ENCODE measurements around the gene COL9A1.

- TF ChIP-seq POLR2A (IDR thresholded peaks at IDR 0.05; ENCODE audit: low read length) (no peak), GATA1 (IDR thresholded peaks at IDR 0.05; ENCODE audit: low read depth, low read length) (no peak)
Observed at GRCh38 chr6:70221025-70221714, 81.7 kb downstream of the COL9A1 start.
